Right lobe of liver (tissue), 6 donors: ENCODE results near the gene SUGCT. TPM values are rescaled to one million over a fixed set of nuclear protein-coding genes. Genes with fewer than 3 reads are reported as not detected.

Source experiments
- ATAC-seq, 4 donors: fragments of 200-7000 bp; cut with Tn5 transposase; one replicate each; pipeline ENCODE4 v1.9.1; 2020; ENCODE audit warnings: mild to moderate bottlenecking in 4 of 4, moderate library complexity in 4 of 4
- DNase-seq, 3 donors: peaks; one replicate each; pipeline ENCODE4 v3.0.0-alpha.2; 2020
- H3K27ac ChIP-seq, 3 donors: fragments of 200-600 bp; one replicate each; pipeline ENCODE4 v1.8.0; 2022
- H3K27me3 ChIP-seq, 2 donors: fragments of 200-600 bp; one replicate each; pipeline ENCODE4 v1.8.0; 2022
- H3K36me3 ChIP-seq, 4 donors: fragments of 200-600 bp; sonication (generic) in 1 of 4; one replicate each; pipeline versions ENCODE4 v1.5.1 to v1.8.0; 2017 to 2022; ENCODE audit warnings: control low read depth in 1 of 4
- H3K4me1 ChIP-seq, 4 donors: fragments of 200-600 bp; sonication (generic) in 1 of 4; one replicate each; pipeline versions ENCODE4 v1.5.1 to v1.8.0; 2017 to 2022; ENCODE audit warnings: control low read depth in 1 of 4
- H3K4me3 ChIP-seq, 3 donors: fragments of 200-600 bp; one replicate each; pipeline ENCODE4 v1.8.0; 2022
- H3K9me3 ChIP-seq, 4 donors: fragments of 200-600 bp; sonication (generic) in 1 of 4; one replicate each; pipeline versions ENCODE4 v1.5.1 to v1.8.0; 2017 to 2022; ENCODE audit warnings: control low read depth in 1 of 4
- CTCF ChIP-seq, 4 donors: fragments of 200-600 bp in 3 of 4; fragments of 450-650 bp in 1 of 4; IDR thresholded peaks; one replicate each; pipeline versions ENCODE4 v1.5.1 to v1.8.0; 2016 to 2022; ENCODE audit warnings: antibody characterized with exemption in 4 of 4, mild to moderate bottlenecking in 2 of 4
- POLR2A ChIP-seq: fragments of 450-650 bp; IDR thresholded peaks from one replicate; pipeline ENCODE4 v1.6.1; 2017; ENCODE audit warnings: antibody characterized with exemption, mild to moderate bottlenecking
- whole genome bisulfite sequencing: methylation state at CpG from one replicate; pipeline ENCODE4 v1.1.6; 2018; ENCODE audit warnings: low coverage, low lambda C conversion rate; ENCODE audit not compliant: insufficient coverage; ENCODE audit errors: missing lambda C conversion rate; 5-methylcytosine and 5-hydroxymethylcytosine counted together
- intact Hi-C, 2 donors: fragments of 100-400 bp; cut with DNase I; formaldehyde crosslinking; loops; one replicate each; pipeline versions ENCODE4 v1.11.2 to v1.14.1; 2022
- total RNA-seq, 6 experiments: library from RNA; depleted of rRNA in 2 of 6; stranded (reverse); fragments of >200 nt in 2 of 6; fragmentation: NEBNext Ultra II Directional in 3 of 6; extraction: Animal tissue kit (Norgen Biotek cat#: 25700) in 3 of 6; gene quantifications; one replicate each; pipeline versions ENCODE4 v1.1.0 to v1.2.4, GENCODE V29; 2016 to 2023
- donor health status: DM: no; HTN: yes; CAD: no.
- donor health status: DM: no; HTN: no; CAD: no.
- donor health status: DM: no; HTN: no; CAD: no.
- donor health status: DM: no; HTN: yes; CAD: no.
- donor health status: DM: no; HTN: yes; CAD: no.

SUGCT gene
- total RNA-seq, 6 experiments from 2014 or later: 10.1 to 21.0 (median 14.2) TPM

- TF ChIP-seq POLR2A (no peak), CTCF (IDR thresholded peaks at IDR 0.05) (no peak)
- Histone ChIP-seq H3K4me1 (no peaks in the 10 kb centered on the region), H3K9me3 (no peaks in the 10 kb centered on the region), H3K27me3 (no peaks in the 10 kb centered on the region), H3K27ac (no peak overlapping the region), H3K36me3 (no peaks in the 10 kb centered on the region), H3K4me3 (no peak overlapping the region)
- intact Hi-C loops: no loop called here
- DNase-seq (no peak), ATAC-seq (no peak)
- 78% methylated on average over 1 of the region's 1 CpG for WGBS
These were observed 688.1 kb downstream of the SUGCT start for GRCh38 chr7:40822861-40823260.

- H3K9me3 ChIP-seq: no peaks in the 10 kb centered on the region
- WGBS: 86% methylated on average over 3 of the region's 3 CpGs
- intact Hi-C loops: no loop called here
- no peaks in the 10 kb centered on the region for H3K4me1 ChIP-seq
- DNase-seq: no peak
- no peak overlapping the region for H3K4me3 ChIP-seq
- no peak overlapping the region for H3K27ac ChIP-seq
- ATAC-seq: no peak
- no peaks in the 10 kb centered on the region for H3K27me3 ChIP-seq
- H3K36me3 ChIP-seq: no peaks in the 10 kb centered on the region
- TF ChIP-seq POLR2A (no peak), CTCF (IDR thresholded peaks at IDR 0.05) (no peak)
These were observed 689.7 kb downstream of the SUGCT start for GRCh38 chr7:40824461-40824860.

- Histone ChIP-seq H3K4me3 (no peak overlapping the region), H3K27ac (no peak overlapping the region), H3K9me3 (no peaks in the 10 kb centered on the region), H3K4me1 (no peaks in the 10 kb centered on the region), H3K36me3 (no peaks in the 10 kb centered on the region), H3K27me3 (no peaks in the 10 kb centered on the region)
- TF ChIP-seq POLR2A: no peak
- TF ChIP-seq CTCF (IDR thresholded peaks at IDR 0.05): no peak
- no peak for DNase-seq
- 58% methylated on average over 3 of the region's 3 CpGs for WGBS
- no peak for ATAC-seq
- intact Hi-C loops: no loop called here
These were observed 691.8 kb downstream of the SUGCT start for GRCh38 chr7:40826411-40827221.

- no peak for TF ChIP-seq CTCF (IDR thresholded peaks at IDR 0.05)
- no peak for TF ChIP-seq POLR2A
- Histone ChIP-seq H3K27me3 (no peaks in the 10 kb centered on the region), H3K36me3 (no peaks in the 10 kb centered on the region), H3K27ac (no peak overlapping the region), H3K4me1 (no peaks in the 10 kb centered on the region), H3K9me3 (no peaks in the 10 kb centered on the region), H3K4me3 (no peak overlapping the region)
- no peak for DNase-seq
- intact Hi-C loops: no loop called here
- 68% methylated on average over 9 of the region's 10 CpGs for WGBS
- peak in 2 of 4 donors; percentile 28 to 53 for ATAC-seq
These were observed 692.6 kb downstream of the SUGCT start for GRCh38 chr7:40827222-40828085.
